ENCODE results near the gene ZNF385A.
"Not testable (repeated sequence)": the region's sequence is repeated elsewhere in the genome, so short reads cannot be mapped to it uniquely, and the experiment has no call there.

The ZNF385A gene

GRCh38 chr12:54372113-54372806 is 12.3 kb downstream of the ZNF385A start:
- DNase-seq, result no peak

GRCh38 chr12:54371328-54372112 is 13.0 kb downstream of the ZNF385A start:
- DNase-seq, result peak; percentile 79

DNA sequence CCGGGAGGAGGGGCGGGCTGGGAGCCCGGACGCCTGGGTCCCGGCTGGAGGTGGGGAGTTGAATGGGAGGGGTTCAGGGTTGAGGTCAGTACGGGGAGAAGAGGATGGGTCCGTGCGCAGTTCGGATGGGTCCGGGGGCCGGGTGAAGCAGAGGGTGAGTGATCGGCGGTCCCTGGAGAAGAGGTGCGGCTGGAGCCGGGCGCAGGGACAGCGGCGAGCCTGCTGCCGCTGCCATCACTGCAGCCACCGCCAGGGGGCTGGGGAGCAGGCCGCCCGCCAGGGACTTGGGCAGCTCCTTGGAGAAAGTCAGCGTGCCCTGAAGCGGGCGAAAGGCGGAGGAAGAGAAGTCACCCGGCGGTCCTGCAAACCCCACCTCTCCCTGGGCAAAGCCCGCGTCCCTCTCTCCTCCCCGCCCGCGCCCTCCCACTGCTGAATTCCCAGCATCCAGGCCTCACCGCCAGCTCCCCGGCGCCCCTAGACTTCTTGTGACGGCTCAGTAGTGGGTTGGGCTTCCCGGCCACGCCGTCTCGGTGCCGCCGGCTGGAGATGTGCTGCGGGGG is 14.3 kb downstream of the ZNF385A start:
- DNase-seq, result no peak

GRCh38 chr12:54369597-54370131 is 14.9 kb downstream of the ZNF385A start:
- DNase-seq, result no peak

DNA sequence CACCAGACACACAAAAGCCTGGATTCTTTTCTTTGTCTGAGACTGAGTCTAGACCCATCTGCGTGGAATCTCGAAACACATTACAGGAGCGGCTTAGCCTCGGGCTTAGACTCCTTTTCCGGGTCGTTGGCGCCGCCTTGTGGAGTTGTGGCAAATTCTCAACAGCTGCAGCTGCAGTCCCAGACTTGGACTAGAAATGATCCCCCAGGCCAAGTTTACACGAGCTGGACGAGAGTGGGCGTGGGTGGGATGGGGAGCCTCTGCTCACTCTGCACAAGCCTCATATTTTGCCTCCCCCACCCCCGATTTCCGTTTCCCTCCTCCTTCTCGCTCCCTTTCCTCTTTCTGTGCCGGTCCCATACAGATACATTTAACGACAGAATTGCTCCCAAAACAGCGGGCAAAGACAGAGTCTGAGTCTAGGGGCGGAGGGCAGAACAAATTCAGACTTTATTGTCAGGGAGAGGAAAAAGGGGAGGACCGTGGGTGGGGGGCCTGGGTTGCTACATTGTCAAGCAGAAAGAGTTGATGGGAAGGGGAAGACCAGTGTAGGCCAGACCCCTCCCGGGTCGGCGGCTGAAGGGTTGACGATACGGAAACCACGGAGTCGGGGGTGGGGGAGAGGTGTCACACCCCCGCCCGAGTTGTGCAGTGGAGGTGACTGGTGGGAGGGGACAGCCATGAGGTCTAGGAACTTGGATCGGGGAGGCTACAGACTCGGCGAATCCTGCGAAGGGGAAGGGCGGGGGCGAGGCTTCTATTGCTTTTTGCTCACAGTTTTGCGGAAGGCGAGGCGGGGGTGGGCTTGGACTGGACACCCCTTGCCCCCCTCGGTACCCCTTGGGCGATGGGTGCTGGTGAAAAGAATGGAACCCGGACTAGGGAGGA is 15.6 kb downstream of the ZNF385A start:
- DNase-seq, result peak; percentile 66

GRCh38 chr12:54368025-54368708 is 16.4 kb downstream of the ZNF385A start:
- DNase-seq, result no peak

- no peak for DNase-seq
Observed at GRCh38 chr12:54364413-54364812, 20.1 kb downstream of the ZNF385A start, which contains the start of gene GPR84. TSS of gene GPR84 (minus strand) at chr12:54364486. CDS start at chr12:54363851, 635 bp downstream.

GRCh38 chr12:54363618-54364017 is 20.9 kb downstream of the ZNF385A start:
- DNase-seq, result no peak

DNA sequence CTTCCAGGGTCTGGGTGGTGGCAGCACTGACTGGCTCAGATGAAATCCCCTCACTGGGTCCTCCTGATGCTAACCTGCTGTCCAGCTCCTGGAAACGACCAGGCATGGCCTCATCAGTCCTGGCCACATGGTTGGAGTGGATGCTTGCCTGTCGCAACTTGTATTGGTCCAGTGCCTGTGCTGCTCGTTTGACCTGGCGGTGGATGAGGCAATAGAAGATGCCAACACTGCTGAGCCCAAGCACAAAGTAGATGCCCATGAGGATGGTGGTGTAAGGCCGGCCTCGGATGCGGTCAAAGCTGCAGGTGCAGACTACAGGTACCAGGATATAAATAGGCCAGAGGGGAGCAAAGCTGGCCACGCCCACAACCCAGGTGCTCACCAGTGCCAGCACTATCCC is 21.5 kb downstream of the ZNF385A start:
- no peak for DNase-seq

DNA sequence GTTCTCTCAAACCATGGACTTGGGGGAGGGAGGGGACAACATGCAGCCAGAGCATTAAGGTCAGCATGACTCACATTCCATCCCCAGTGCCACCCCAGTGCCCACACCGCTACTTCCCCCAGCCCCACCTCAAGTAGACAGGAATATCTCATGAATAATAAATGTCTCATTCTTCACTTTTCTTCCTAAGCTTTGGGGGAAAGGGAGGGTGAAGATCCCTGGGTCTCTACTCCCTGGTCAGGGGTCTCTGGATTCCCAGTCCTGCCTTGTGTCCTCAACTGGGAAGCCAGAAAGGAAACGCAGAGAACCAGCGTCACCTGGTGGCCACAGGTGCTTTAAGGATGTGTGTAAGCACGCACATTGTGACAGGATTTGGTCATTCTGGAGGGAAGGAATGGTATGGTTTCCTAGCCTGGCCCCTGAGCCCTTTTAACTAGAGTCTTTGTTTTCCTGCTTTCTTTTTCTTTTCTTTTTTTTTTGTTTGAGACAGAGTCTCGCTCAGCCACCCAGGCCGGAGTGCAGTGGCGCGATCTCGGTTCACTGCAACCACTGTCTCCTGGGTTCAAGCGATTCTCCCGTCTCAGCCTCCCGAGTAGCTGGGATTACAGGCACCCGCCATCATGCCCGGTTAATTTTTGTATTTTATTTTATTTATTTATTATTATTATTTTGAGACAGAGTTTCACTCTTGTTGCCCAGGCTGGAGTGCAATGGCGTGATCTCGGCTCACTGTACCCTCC is 23.6 kb downstream of the ZNF385A start:
- peak; percentile 60 for DNase-seq

DNA sequence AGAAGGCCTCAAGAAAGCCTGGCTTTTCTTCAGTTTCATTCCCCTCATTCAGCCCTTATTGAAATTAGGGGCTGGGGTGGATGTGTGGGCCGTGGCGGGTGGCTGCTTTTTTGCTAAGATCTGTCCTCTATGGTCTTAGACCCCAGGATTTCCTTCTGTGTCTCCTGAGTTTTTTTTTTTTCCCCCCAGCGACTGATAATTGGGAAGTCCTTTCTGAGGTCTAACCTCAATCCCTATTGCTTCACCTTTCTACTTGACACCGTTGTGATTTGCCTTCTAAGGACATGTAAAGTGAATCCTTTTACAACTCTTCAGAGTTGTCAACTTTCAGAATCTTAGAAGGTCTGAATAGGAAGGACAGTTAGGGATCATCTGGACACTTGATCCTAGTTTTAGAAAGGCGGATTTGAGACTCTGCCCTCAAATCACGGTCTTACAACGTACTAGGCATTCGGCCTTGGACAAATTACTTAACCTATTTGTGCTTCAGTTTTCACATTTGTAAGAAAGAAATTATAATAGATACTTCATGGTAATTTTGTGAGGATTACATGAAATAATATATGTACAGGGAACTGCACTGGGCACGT is 24.7 kb downstream of the ZNF385A start:
- DNase-seq, result no peak

- DNase-seq, result peak; percentile 95
Observed at GRCh38 chr12:54358945-54359761, 25.4 kb downstream of the ZNF385A start.

DNA sequence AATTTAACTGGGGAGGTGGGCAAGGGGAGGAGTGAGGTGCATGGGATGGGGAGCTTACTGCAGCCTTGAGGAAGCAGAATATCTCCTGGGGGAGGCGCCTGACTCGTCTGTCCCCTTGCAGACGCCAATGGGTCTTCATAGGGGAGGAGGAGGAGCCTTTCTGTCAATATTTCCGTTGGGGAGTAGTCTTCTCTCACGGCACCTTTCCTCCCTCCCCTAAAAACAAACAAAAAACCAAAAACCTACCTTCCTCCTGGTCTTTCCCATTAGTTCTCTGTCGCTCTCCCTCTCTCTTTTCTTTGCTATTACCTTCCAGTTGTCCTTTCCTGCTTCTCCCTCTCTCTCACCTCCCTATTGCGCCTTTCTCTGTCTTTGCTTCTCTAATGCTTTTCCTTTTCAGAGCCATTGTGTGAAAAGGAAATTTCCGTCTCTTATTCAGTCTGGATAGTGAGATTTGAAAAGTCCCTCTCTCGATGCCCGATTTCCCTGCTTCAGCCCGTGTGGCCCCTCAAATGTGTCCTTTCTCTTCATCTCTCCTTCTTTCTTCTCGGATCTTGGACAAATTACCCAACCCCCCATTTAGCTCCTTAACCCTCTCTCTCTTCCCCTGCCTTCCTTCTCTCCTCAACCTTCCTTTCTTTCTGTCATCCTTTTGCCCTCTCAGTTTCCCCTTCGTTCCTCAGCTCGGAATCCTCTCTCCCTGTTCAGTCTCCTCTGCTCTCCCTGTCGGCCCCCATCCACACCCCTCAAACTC is 26.2 kb downstream of the ZNF385A start:
- peak; percentile 43 for DNase-seq

GRCh38 chr12:54357506-54358190 is 26.9 kb downstream of the ZNF385A start:
- DNase-seq, result no peak

- no peak for DNase-seq
Observed at GRCh38 chr12:54356951-54357356, 27.6 kb downstream of the ZNF385A start.

DNA sequence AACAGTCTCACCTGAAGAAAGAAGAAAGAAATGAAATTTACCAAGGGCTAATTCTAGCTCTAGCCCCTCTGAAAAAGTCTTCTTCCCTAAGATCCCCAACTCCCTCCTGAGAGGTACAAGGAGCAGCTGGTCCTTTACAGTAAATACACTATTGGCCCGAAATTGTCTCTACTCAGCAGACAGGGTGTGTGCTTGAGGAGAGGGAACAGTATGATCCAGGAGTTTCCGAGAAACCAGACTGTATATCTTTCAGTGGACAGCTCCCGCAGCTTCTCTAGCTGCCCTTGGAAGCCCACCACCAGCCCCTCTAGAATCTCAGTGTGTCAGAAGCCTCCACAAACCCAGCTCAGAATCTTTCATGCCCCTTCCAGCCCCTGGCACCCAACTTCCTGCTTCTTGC is 28.3 kb downstream of the ZNF385A start:
- no peak for DNase-seq

- DNase-seq, result no peak
Observed at GRCh38 chr12:54355104-54355815, 29.3 kb downstream of the ZNF385A start.

GRCh38 chr12:54354271-54354670 is 30.3 kb downstream of the ZNF385A start:
- not testable (repeated sequence) for DNase-seq

All from NCI-H1105 treated with DMSO at 0.1 percent for 48 hours (cell line).